Measurements from ENCODE around the gene AGBL1. TPM values are rescaled to one million over a fixed set of nuclear protein-coding genes. Genes with fewer than 3 reads are reported as not detected.
"Not testable (repeated sequence)": the region's sequence is repeated elsewhere in the genome, so short reads cannot be mapped to it uniquely, and the experiment has no call there.

The AGBL1 gene
- total RNA-seq, 2 donors from 2014 or later: not detected

- TF ChIP-seq POLR2A (IDR thresholded peaks at IDR 0.05): no peak
- no peak for TF ChIP-seq CTCF (IDR thresholded peaks at IDR 0.05)
- WGBS, 2 donors: 15 to 17% methylated on average over 4 of the region's 4 CpGs
- ATAC-seq: no peak
- H3K4me1 ChIP-seq: no peaks in the 10 kb centered on the region
- intact Hi-C loops (cut with DNase I): no loop called here
- H3K36me3 ChIP-seq (replicated peaks in 1 of 2; ENCODE audit: insufficient read depth in 1 of 2, low read depth in 2 of 2): no peaks in the 10 kb centered on the region
- no peaks in the 10 kb centered on the region for H3K27me3 ChIP-seq
- no peak overlapping the region for H3K4me3 ChIP-seq
- H3K27ac ChIP-seq: no peak overlapping the region
- no peak for DNase-seq
- no peaks in the 10 kb centered on the region for H3K9me3 ChIP-seq
Observed at GRCh38 chr15:86515625-86516024, 436.0 kb downstream of the AGBL1 start.

- H3K36me3 ChIP-seq (replicated peaks in 1 of 2; ENCODE audit: insufficient read depth in 1 of 2, low read depth in 2 of 2): no peaks in the 10 kb centered on the region
- ATAC-seq: no peak
- no peak overlapping the region for H3K4me3 ChIP-seq
- TF ChIP-seq POLR2A (IDR thresholded peaks at IDR 0.05): no peak
- TF ChIP-seq CTCF (IDR thresholded peaks at IDR 0.05): no peak
- 60 to 73% methylated on average over 3 of the region's 3 CpGs for WGBS, 2 donors
- DNase-seq: no peak
- H3K27ac ChIP-seq: no peak overlapping the region
- no peaks in the 10 kb centered on the region for H3K9me3 ChIP-seq
- H3K4me1 ChIP-seq: no peaks in the 10 kb centered on the region
- intact Hi-C loops (cut with DNase I): no loop called here
- no peaks in the 10 kb centered on the region for H3K27me3 ChIP-seq
Observed at GRCh38 chr15:86522721-86523120, 443.1 kb downstream of the AGBL1 start.

- Histone ChIP-seq H3K9me3 (no peaks in the 10 kb centered on the region), H3K4me3 (no peak overlapping the region), H3K36me3 (replicated peaks in 1 of 2; ENCODE audit: insufficient read depth in 1 of 2, low read depth in 2 of 2) (no peaks in the 10 kb centered on the region), H3K27ac (no peak overlapping the region), H3K4me1 (no peaks in the 10 kb centered on the region), H3K27me3 (no peaks in the 10 kb centered on the region)
- 61 to 72% methylated on average over 4 of the region's 4 CpGs for WGBS, 2 donors
- TF ChIP-seq POLR2A (IDR thresholded peaks at IDR 0.05): no peak
- no peak for TF ChIP-seq CTCF (IDR thresholded peaks at IDR 0.05)
- ATAC-seq (no peak), DNase-seq (no peak)
- intact Hi-C loops (cut with DNase I): no loop called here
Observed at GRCh38 chr15:86526938-86527690, 447.4 kb downstream of the AGBL1 start.

GRCh38 chr15:86528094-86528493 is 448.4 kb downstream of the AGBL1 start:
- H3K27ac ChIP-seq; H3K4me3 ChIP-seq; H3K27me3 ChIP-seq; ATAC-seq; intact Hi-C loops (cut with DNase I); H3K36me3 ChIP-seq (replicated peaks in 1 of 2; ENCODE audit: insufficient read depth in 1 of 2, low read depth in 2 of 2); DNase-seq; H3K4me1 ChIP-seq; H3K9me3 ChIP-seq: not testable (repeated sequence)
- WGBS, 2 donors: 73 to 83% methylated on average over 20 to 26 of the region's 26 CpGs

- Histone ChIP-seq H3K9me3 (no peaks in the 10 kb centered on the region), H3K4me1 (no peaks in the 10 kb centered on the region), H3K4me3 (no peak overlapping the region), H3K27ac (no peak overlapping the region), H3K36me3 (replicated peaks in 1 of 2; ENCODE audit: insufficient read depth in 1 of 2, low read depth in 2 of 2) (no peaks in the 10 kb centered on the region), H3K27me3 (no peaks in the 10 kb centered on the region)
- intact Hi-C loops (cut with DNase I): no loop called here
- 60 to 62% methylated on average over 2 of the region's 2 CpGs for WGBS, 2 donors
- TF ChIP-seq CTCF (IDR thresholded peaks at IDR 0.05) (no peak), POLR2A (IDR thresholded peaks at IDR 0.05) (no peak)
- ATAC-seq: no peak
- DNase-seq: no peak
Observed at GRCh38 chr15:86538141-86538540, 458.5 kb downstream of the AGBL1 start.
